ENCODE measurements around the gene CBLB. TPM values are rescaled to one million over a fixed set of nuclear protein-coding genes. Genes with fewer than 3 reads are reported as not detected.

CBLB gene
- total and polyA plus RNA-seq, 4 donors, result 3.1 to 22.8 (median 9.8) TPM

- WGBS, result 86% methylated on average over 2 of the region's 2 CpGs
- no peak for DNase-seq (ENCODE audit: low spot score)
- Histone ChIP-seq H3K9ac (ENCODE audit: low read depth in 1 of 2, low read length in 2 of 2) (no peak overlapping the region), H3K36me3 (ENCODE audit: control insufficient read depth in 4 of 4, insufficient read depth in 3 of 4, low read depth in 1 of 4, low read length in 3 of 4) (no peaks in the 10 kb centered on the region), H3K4me3 (ENCODE audit: low read depth in 1 of 3, low read length in 3 of 3) (no peak overlapping the region), H3K27me3 (ENCODE audit: control insufficient read depth in 4 of 4, insufficient read depth in 4 of 4, low read length in 3 of 4) (no peaks in the 10 kb centered on the region), H3K9me3 (ENCODE audit: control insufficient read depth in 4 of 4, low read length in 3 of 4) (no peaks in the 10 kb centered on the region), H3K4me1 (ENCODE audit: control insufficient read depth in 4 of 4, insufficient read depth in 4 of 4, low read length in 3 of 4) (no peaks in the 10 kb centered on the region), H3K27ac (ENCODE audit: low read depth in 1 of 2, low read length in 2 of 2) (no peak overlapping the region)
- TF ChIP-seq FOXA1 (IDR thresholded peaks at IDR 0.05) (no peak), CTCF (IDR thresholded peaks at IDR 0.05; ENCODE audit: low read depth, low read length, missing input control) (no peak), RAD21 (IDR thresholded peaks at IDR 0.05) (no peak), HNF4G (IDR thresholded peaks at IDR 0.05) (no peak), SP1 (IDR thresholded peaks at IDR 0.05) (no peak)
Observed at GRCh38 chr3:105647047-105647446, 221.8 kb downstream of the CBLB start.

DNA sequence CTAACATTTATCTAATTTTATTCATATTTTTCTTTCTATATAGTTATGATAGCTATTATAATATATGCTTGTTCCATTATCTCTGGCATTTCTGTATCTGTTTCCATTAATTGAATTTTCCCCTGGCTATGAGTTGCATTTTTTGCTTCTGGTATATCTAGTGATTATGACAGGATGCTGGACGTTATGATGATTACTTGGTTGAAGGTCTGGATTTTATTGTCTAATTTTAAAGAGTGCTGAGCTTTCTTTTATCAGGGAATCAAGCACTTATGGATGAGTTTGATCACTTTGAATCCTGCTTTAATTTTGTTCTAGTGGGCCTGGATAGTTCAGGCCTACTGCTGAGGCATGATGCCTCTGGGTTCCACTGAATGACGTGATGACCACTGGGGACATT, 229.7 kb downstream of the CBLB start:
- H3K27ac ChIP-seq (ENCODE audit: low read depth in 1 of 2, low read length in 2 of 2), result no peak overlapping the region
- no peak overlapping the region for H3K9ac ChIP-seq (ENCODE audit: low read depth in 1 of 2, low read length in 2 of 2)
- H3K36me3 ChIP-seq (ENCODE audit: control insufficient read depth in 4 of 4, insufficient read depth in 3 of 4, low read depth in 1 of 4, low read length in 3 of 4), result no peaks in the 10 kb centered on the region
- no peaks in the 10 kb centered on the region for H3K4me1 ChIP-seq (ENCODE audit: control insufficient read depth in 4 of 4, insufficient read depth in 4 of 4, low read length in 3 of 4)
- TF ChIP-seq FOXA2 (IDR thresholded peaks at IDR 0.05) (no peak), RAD21 (IDR thresholded peaks at IDR 0.05) (no peak), SP1 (IDR thresholded peaks at IDR 0.05) (no peak), RXRA (IDR thresholded peaks at IDR 0.05) (no peak), GABPA (IDR thresholded peaks at IDR 0.05 in 1 of 2, conservative IDR thresholded peaks at IDR 0.05 in 1 of 2) (no peak), NR2F2 (IDR thresholded peaks at IDR 0.05) (no peak), CTCF (IDR thresholded peaks at IDR 0.05; ENCODE audit: low read depth, low read length, missing input control) (no peak), EGR1 (IDR thresholded peaks at IDR 0.05; ENCODE audit: low read depth in 2 of 2) (no peak), TAF1 (conservative IDR thresholded peaks at IDR 0.05) (no peak), YY1 (IDR thresholded peaks at IDR 0.05) (no peak), FOXA1 (IDR thresholded peaks at IDR 0.05) (no peak), JUND (IDR thresholded peaks at IDR 0.05) (no peak), HNF4G (IDR thresholded peaks at IDR 0.05) (no peak), ZBTB33 (IDR thresholded peaks at IDR 0.05) (no peak), HNF4A (conservative IDR thresholded peaks at IDR 0.05) (no peak)
- TF ChIP-seq, protein P1, sequence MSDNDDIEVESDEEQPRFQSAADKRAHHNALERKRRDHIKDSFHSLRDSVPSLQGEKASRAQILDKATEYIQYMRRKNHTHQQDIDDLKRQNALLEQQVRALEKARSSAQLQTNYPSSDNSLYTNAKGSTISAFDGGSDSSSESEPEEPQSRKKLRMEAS (IDR thresholded peaks at IDR 0.05), result no peak
- TF ChIP-seq, protein P2, sequence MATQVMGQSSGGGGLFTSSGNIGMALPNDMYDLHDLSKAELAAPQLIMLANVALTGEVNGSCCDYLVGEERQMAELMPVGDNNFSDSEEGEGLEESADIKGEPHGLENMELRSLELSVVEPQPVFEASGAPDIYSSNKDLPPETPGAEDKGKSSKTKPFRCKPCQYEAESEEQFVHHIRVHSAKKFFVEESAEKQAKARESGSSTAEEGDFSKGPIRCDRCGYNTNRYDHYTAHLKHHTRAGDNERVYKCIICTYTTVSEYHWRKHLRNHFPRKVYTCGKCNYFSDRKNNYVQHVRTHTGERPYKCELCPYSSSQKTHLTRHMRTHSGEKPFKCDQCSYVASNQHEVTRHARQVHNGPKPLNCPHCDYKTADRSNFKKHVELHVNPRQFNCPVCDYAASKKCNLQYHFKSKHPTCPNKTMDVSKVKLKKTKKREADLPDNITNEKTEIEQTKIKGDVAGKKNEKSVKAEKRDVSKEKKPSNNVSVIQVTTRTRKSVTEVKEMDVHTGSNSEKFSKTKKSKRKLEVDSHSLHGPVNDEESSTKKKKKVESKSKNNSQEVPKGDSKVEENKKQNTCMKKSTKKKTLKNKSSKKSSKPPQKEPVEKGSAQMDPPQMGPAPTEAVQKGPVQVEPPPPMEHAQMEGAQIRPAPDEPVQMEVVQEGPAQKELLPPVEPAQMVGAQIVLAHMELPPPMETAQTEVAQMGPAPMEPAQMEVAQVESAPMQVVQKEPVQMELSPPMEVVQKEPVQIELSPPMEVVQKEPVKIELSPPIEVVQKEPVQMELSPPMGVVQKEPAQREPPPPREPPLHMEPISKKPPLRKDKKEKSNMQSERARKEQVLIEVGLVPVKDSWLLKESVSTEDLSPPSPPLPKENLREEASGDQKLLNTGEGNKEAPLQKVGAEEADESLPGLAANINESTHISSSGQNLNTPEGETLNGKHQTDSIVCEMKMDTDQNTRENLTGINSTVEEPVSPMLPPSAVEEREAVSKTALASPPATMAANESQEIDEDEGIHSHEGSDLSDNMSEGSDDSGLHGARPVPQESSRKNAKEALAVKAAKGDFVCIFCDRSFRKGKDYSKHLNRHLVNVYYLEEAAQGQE (IDR thresholded peaks at IDR 0.05), result no peak
- 85% methylated on average over 2 of the region's 2 CpGs for WGBS
- no peaks in the 10 kb centered on the region for H3K9me3 ChIP-seq (ENCODE audit: control insufficient read depth in 4 of 4, low read length in 3 of 4)
- DNase-seq (ENCODE audit: low spot score), result no peak
- H3K4me3 ChIP-seq (ENCODE audit: low read depth in 1 of 3, low read length in 3 of 3), result no peak overlapping the region
- no peaks in the 10 kb centered on the region for H3K27me3 ChIP-seq (ENCODE audit: control insufficient read depth in 4 of 4, insufficient read depth in 4 of 4, low read length in 3 of 4)
